Neural cell (in vitro differentiated cells): Measurements from ENCODE around the gene DIP2C. TPM values are rescaled to one million over a fixed set of nuclear protein-coding genes. Genes with fewer than 3 reads are reported as not detected.

Source experiments
- H2AFZ ChIP-seq: fragments of 200-600, 300-800 bp; sonication (generic), shearing (Covaris generic); 2 replicates; pipeline ENCODE4 v1.6.0; 2014; ENCODE audit warnings: low read depth, mild to moderate bottlenecking, antibody characterized with exemption, low read length, moderate library complexity
- H3F3A ChIP-seq: fragments of 200-600 bp; shearing (Covaris generic); 2 replicates; pipeline ENCODE4 v1.6.1; 2016; ENCODE audit warnings: mild to moderate bottlenecking, moderate library complexity, mixed read lengths, antibody characterized with exemption, low read length; ENCODE audit not compliant: insufficient read depth, poor library complexity, severe bottlenecking
- H3K27ac ChIP-seq: fragments of 200-600, 300-800 bp; sonication (generic), shearing (Covaris generic); 2 replicates; pipeline ENCODE4 v1.5.1; 2014; ENCODE audit warnings: mild to moderate bottlenecking, low read length, moderate library complexity
- H3K27me3 ChIP-seq: fragments of 300-800, 200-600 bp; sonication (generic), shearing (Covaris generic); 2 replicates; pipeline ENCODE4 v1.6.0; 2014; ENCODE audit warnings: mild to moderate bottlenecking, low read depth, low read length, moderate library complexity; ENCODE audit not compliant: insufficient read depth
- H3K36me3 ChIP-seq: fragments of 300-800, 200-600 bp; sonication (generic), shearing (Covaris generic); 2 replicates; pipeline ENCODE4 v1.5.1; 2014; ENCODE audit warnings: mild to moderate bottlenecking, antibody characterized with exemption, low read length, moderate library complexity; ENCODE audit not compliant: insufficient read depth
- H3K4me2 ChIP-seq: fragments of 300-800, 200-600 bp; sonication (generic), shearing (Covaris generic); 2 replicates; pipeline ENCODE4 v1.6.0; 2014; ENCODE audit warnings: mild to moderate bottlenecking, low read length
- H3K4me3 ChIP-seq: fragments of 300-800, 200-600 bp; sonication (generic), shearing (Covaris generic); 2 replicates; pipeline ENCODE4 v1.5.1; 2014; ENCODE audit warnings: mild to moderate bottlenecking, low read length, moderate library complexity
- H3K79me2 ChIP-seq: fragments of 200-600 bp; shearing (Covaris generic); replicated peaks from 2 replicates; pipeline ENCODE4 v1.6.0; 2014; ENCODE audit warnings: mild to moderate bottlenecking, low read length, moderate library complexity; ENCODE audit not compliant: insufficient read depth
- H3K9ac ChIP-seq: fragments of 300-800, 200-600 bp; sonication (generic), shearing (Covaris generic); 2 replicates; pipeline ENCODE4 v1.6.1; 2016; ENCODE audit warnings: mild to moderate bottlenecking, low read length, mixed read lengths
- H3K9me2 ChIP-seq: fragments of 200-600 bp; shearing (Covaris generic); 2 replicates; pipeline ENCODE4 v1.6.1; 2016; ENCODE audit warnings: mild to moderate bottlenecking, low read length, mixed read lengths; ENCODE audit not compliant: insufficient read depth
- H3K9me3 ChIP-seq: fragments of 200-600, 300-800 bp; sonication (generic), shearing (Covaris generic); 2 replicates; pipeline ENCODE4 v1.6.1; 2016; ENCODE audit warnings: mild to moderate bottlenecking, mixed run types, low read length, moderate library complexity, mixed read lengths
- H4K20me1 ChIP-seq: fragments of 200-600 bp; shearing (Covaris generic); 2 replicates; pipeline ENCODE4 v1.6.1; 2016; ENCODE audit warnings: mild to moderate bottlenecking, mixed run types; ENCODE audit not compliant: insufficient read depth
- EP300 ChIP-seq: fragments of 450-650 bp; conservative IDR thresholded peaks from 2 replicates; pipeline ENCODE4 v1.6.1; 2014; ENCODE audit warnings: antibody characterized with exemption, mild to moderate bottlenecking, moderate library complexity; ENCODE audit not compliant: poor library complexity, severe bottlenecking
- EZH2 ChIP-seq: fragments of 200-600, 300-800 bp; shearing (Covaris generic), sonication (generic); IDR thresholded peaks from 2 replicates; pipeline ENCODE4 v1.6.1; 2014; ENCODE audit warnings: antibody characterized with exemption, low read length, borderline replicate concordance, mild to moderate bottlenecking; ENCODE audit not compliant: insufficient read depth, poor library complexity, severe bottlenecking
- MXI1 ChIP-seq: fragments of 450-650 bp; conservative IDR thresholded peaks from 2 replicates; pipeline ENCODE4 v1.6.1; 2014; ENCODE audit warnings: antibody characterized with exemption, mild to moderate bottlenecking; ENCODE audit not compliant: poor library complexity, severe bottlenecking
- POLR2AphosphoS5 ChIP-seq: IDR thresholded peaks from 2 replicates; pipeline ENCODE4 v1.6.1; 2012
- RAD21 ChIP-seq: fragments of 450-650 bp; conservative IDR thresholded peaks from 2 replicates; pipeline ENCODE4 v1.6.1; 2014; ENCODE audit warnings: antibody characterized with exemption, mild to moderate bottlenecking, moderate library complexity
- SMC3 ChIP-seq: fragments of 450-650 bp; conservative IDR thresholded peaks from 2 replicates; pipeline ENCODE4 v1.6.1; 2014; ENCODE audit warnings: antibody characterized with exemption, mild to moderate bottlenecking, moderate library complexity; ENCODE audit not compliant: poor library complexity
- TAF1 ChIP-seq: IDR thresholded peaks from 2 replicates; pipeline ENCODE4 v1.6.1; 2012; ENCODE audit warnings: low read depth
- polyA plus RNA-seq: library from polyadenylated mRNA; depleted of rRNA; stranded (reverse); fragments of >200 nt; gene quantifications from 2 replicates; pipeline ENCODE4 v1.2.3, GENCODE V29; 2014
- TF ChIP-seq, protein P1 (sequence below): fragments of 450-650 bp; IDR thresholded peaks from 2 replicates; pipeline ENCODE4 v1.5.1; 2014; ENCODE audit warnings: antibody characterized with exemption, mild to moderate bottlenecking, moderate library complexity; ENCODE audit not compliant: poor library complexity, severe bottlenecking
- TF ChIP-seq, protein P2 (sequence below): IDR thresholded peaks from 2 replicates; pipeline ENCODE4 v1.6.1; 2012; ENCODE audit warnings: borderline replicate concordance

DIP2C gene
- polyA plus RNA-seq, 1 donor from 2014 or later, result 24.1 TPM

DNA sequence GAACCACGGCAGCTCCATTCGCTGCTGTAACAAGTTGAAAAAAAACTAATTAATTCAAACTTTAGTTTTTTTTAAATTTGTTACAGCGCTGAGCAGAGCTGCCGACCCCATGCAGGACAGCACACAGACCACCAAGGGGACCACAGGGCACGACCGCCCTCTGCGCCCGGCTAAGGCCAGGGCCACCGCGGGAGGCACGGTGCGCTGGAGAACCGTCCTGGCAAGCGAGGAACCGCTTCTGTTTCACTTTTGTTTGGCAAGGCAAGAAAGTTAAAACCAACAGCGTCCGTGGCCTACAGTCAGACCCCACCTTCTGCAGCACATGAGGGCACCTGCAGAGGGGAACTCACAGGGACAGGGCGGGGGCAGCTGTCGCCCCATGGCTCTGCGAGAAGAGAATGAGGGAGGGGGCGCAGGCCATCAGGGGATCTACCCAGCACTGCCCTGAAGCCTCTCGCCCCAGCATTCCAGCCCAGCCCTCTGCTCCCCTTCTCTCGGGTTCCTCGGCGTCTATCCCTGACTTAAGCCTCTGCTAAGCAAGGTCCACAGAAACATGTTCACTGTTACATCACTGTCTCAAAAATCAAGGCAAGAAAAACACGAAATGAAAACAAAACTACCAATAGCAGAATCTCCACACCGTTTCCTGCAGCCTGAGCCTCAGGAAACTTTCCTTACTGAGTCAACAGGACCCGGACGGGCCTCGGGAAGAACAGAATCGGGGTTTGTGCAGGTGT is 204.4 kb downstream of the DIP2C start:
- Histone ChIP-seq H3F3A (no peaks in the 10 kb centered on the region), H3K9me2 (no peaks in the 10 kb centered on the region), H3K9ac (no peak overlapping the region), H4K20me1 (no peaks in the 10 kb centered on the region), H2AFZ (no peak overlapping the region), H3K4me3 (no peak overlapping the region), H3K27me3 (no peaks in the 10 kb centered on the region), H3K9me3 (no peaks in the 10 kb centered on the region), H3K79me2 (peaks cover 18% of the 10 kb centered on the region), H3K4me2 (no peak overlapping the region), H3K27ac (no peak overlapping the region), H3K36me3 (no peaks in the 10 kb centered on the region)
- TF ChIP-seq, protein P1, sequence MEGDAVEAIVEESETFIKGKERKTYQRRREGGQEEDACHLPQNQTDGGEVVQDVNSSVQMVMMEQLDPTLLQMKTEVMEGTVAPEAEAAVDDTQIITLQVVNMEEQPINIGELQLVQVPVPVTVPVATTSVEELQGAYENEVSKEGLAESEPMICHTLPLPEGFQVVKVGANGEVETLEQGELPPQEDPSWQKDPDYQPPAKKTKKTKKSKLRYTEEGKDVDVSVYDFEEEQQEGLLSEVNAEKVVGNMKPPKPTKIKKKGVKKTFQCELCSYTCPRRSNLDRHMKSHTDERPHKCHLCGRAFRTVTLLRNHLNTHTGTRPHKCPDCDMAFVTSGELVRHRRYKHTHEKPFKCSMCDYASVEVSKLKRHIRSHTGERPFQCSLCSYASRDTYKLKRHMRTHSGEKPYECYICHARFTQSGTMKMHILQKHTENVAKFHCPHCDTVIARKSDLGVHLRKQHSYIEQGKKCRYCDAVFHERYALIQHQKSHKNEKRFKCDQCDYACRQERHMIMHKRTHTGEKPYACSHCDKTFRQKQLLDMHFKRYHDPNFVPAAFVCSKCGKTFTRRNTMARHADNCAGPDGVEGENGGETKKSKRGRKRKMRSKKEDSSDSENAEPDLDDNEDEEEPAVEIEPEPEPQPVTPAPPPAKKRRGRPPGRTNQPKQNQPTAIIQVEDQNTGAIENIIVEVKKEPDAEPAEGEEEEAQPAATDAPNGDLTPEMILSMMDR, result no peak
- TF ChIP-seq SMC3 (no peak), EP300 (no peak), RAD21 (no peak), MXI1 (no peak), TAF1 (no peak), EZH2 (no peak)
- TF ChIP-seq, protein P2, sequence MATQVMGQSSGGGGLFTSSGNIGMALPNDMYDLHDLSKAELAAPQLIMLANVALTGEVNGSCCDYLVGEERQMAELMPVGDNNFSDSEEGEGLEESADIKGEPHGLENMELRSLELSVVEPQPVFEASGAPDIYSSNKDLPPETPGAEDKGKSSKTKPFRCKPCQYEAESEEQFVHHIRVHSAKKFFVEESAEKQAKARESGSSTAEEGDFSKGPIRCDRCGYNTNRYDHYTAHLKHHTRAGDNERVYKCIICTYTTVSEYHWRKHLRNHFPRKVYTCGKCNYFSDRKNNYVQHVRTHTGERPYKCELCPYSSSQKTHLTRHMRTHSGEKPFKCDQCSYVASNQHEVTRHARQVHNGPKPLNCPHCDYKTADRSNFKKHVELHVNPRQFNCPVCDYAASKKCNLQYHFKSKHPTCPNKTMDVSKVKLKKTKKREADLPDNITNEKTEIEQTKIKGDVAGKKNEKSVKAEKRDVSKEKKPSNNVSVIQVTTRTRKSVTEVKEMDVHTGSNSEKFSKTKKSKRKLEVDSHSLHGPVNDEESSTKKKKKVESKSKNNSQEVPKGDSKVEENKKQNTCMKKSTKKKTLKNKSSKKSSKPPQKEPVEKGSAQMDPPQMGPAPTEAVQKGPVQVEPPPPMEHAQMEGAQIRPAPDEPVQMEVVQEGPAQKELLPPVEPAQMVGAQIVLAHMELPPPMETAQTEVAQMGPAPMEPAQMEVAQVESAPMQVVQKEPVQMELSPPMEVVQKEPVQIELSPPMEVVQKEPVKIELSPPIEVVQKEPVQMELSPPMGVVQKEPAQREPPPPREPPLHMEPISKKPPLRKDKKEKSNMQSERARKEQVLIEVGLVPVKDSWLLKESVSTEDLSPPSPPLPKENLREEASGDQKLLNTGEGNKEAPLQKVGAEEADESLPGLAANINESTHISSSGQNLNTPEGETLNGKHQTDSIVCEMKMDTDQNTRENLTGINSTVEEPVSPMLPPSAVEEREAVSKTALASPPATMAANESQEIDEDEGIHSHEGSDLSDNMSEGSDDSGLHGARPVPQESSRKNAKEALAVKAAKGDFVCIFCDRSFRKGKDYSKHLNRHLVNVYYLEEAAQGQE, result no peak

DNA sequence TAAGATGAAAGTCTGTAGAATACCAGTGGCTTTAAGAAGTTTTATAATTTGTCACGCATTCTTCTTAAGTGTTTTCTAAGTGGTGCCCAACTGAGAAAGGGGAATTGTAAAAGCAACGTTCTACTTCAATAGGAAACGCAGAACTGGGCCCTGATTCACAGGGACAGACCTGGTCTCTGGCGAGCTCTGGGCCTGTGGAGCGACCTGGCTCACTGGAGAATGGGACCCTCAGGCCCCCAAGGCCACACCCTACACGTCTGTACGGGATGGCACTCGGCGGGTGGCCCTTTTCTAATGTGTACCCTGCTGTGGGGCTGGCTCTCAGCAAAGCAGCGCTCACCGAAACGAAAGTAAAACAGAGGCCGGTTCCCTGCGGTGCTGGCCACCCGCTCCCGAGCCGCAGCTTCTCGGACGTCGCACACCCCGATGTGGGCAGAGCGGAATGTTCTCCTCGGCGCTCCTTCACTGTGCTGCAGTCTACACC is 205.0 kb downstream of the DIP2C start:
- Histone ChIP-seq H3K9me3 (no peaks in the 10 kb centered on the region), H3K27me3 (no peaks in the 10 kb centered on the region), H3K9me2 (no peaks in the 10 kb centered on the region), H3K79me2 (peaks cover 18% of the 10 kb centered on the region), H3F3A (no peaks in the 10 kb centered on the region), H3K27ac (no peak overlapping the region), H3K4me2 (no peak overlapping the region), H3K9ac (no peak overlapping the region), H4K20me1 (no peaks in the 10 kb centered on the region), H2AFZ (no peak overlapping the region), H3K4me3 (no peak overlapping the region), H3K36me3 (no peaks in the 10 kb centered on the region)
- no peak for TF ChIP-seq RAD21
- TF ChIP-seq, protein P1, result no peak
- no peak for TF ChIP-seq POLR2AphosphoS5
- TF ChIP-seq EP300, result no peak
- TF ChIP-seq SMC3, result no peak
- TF ChIP-seq, protein P2, result no peak
- no peak for TF ChIP-seq MXI1
- no peak for TF ChIP-seq EZH2
- TF ChIP-seq TAF1, result no peak
